Activated T-helper 1 cell treated with anti-CD3 and anti-CD28 coated beads, Interleukin-12 subunit alpha, Interleukin-12 subunit beta, Interleukin-2, Interleukin-4 antibody, amounts not matched to agents 30 ng/mL and 10 ng/mL and 1 ng/mL, durations not matched to agents 14 hours and 24 hours and 36 hours (primary cell): ENCODE results near the gene ENTPD6. TPM values are rescaled to one million over a fixed set of nuclear protein-coding genes. Genes with fewer than 3 reads are reported as not detected.

Experiments
- DNase-seq: peaks from one replicate; pipeline ENCODE4 v3.0.0; 2021; ENCODE audit warnings: low spot score
- H3K27ac Mint-ChIP-seq: one replicate; pipeline ENCODE4 v1.8.0; 2021; ENCODE audit warnings: mild to moderate bottlenecking, mixed read lengths
- H3K27me3 Mint-ChIP-seq: one replicate; pipeline ENCODE4 v1.8.0; 2022; ENCODE audit warnings: mild to moderate bottlenecking, moderate library complexity, mixed read lengths; ENCODE audit not compliant: insufficient read depth
- H3K36me3 Mint-ChIP-seq: one replicate; pipeline ENCODE4 v1.8.0; 2021; ENCODE audit warnings: low read depth, mixed read lengths
- H3K4me1 Mint-ChIP-seq: one replicate; pipeline ENCODE4 v1.8.0; 2021; ENCODE audit warnings: low read depth, mixed read lengths
- H3K4me3 Mint-ChIP-seq: one replicate; pipeline ENCODE4 v1.8.0; 2021; ENCODE audit warnings: mild to moderate bottlenecking, moderate library complexity, mixed read lengths
- H3K9me3 Mint-ChIP-seq: one replicate; pipeline ENCODE4 v1.8.0; 2021; ENCODE audit warnings: mixed read lengths
- intact Hi-C: fragments of 100-400 bp; cut with micrococcal nuclease; formaldehyde crosslinking; loops from one replicate; pipeline ENCODE4 v1.15.1; 2024
- total RNA-seq: library from RNA; stranded (reverse); gene quantifications from 2 replicates; pipeline ENCODE4 v1.2.3, GENCODE V29; 2022

Gene ENTPD6
- total RNA-seq, 1 donor from 2014 or later = 43.5 TPM

GRCh38 chr20:25246182-25246999 lies 50.9 kb downstream of the ENTPD6 start:
- Mint-ChIP-seq H3K36me3 (peaks cover 1% of the 10 kb centered on the region), H3K9me3 (peaks cover 4% of the 10 kb centered on the region), H3K4me3 (peak overlapping the region; percentile 84), H3K27me3 (peaks cover 7% of the 10 kb centered on the region), H3K4me1 (peaks cover 34% of the 10 kb centered on the region), H3K27ac (peak overlapping the region; percentile 40)
- DNase-seq = no peak
- intact Hi-C loops = loop anchor here (2.0 to 5.0 kb wide), 2 partner anchors 24 to 451 kb away; partner anchors contain the start of gene ZNF337

- DNase-seq = no peak
- Mint-ChIP-seq H3K27me3 (peaks cover 5% of the 10 kb centered on the region), H3K36me3 (peaks cover 1% of the 10 kb centered on the region), H3K9me3 (peaks cover 4% of the 10 kb centered on the region), H3K4me1 (peaks cover 39% of the 10 kb centered on the region), H3K27ac (peak overlapping the region; percentile 40), H3K4me3 (peak overlapping the region; percentile 84)
- intact Hi-C loops = loop anchor here (1.0 to 5.0 kb wide), 5 partner anchors 9 to 450 kb away; partner anchors contain the start of genes APMAP, GINS1 and ZNF337
Measured at GRCh38 chr20:25247000-25247517, 51.5 kb downstream of the ENTPD6 start.

GRCh38 chr20:25247518-25247955 lies 52.0 kb downstream of the ENTPD6 start:
- H3K4me3 Mint-ChIP-seq = peak overlapping the region; percentile 84
- peaks cover 2% of the 10 kb centered on the region for H3K36me3 Mint-ChIP-seq
- H3K4me1 Mint-ChIP-seq = peaks cover 43% of the 10 kb centered on the region
- H3K9me3 Mint-ChIP-seq = peaks cover 4% of the 10 kb centered on the region
- intact Hi-C loops = loop anchor here (1.0 to 5.0 kb wide), 5 partner anchors 9 to 450 kb away; partner anchors contain the start of genes APMAP, GINS1 and ZNF337
- DNase-seq = no peak
- H3K27me3 Mint-ChIP-seq = peaks cover under 1% of the 10 kb centered on the region
- H3K27ac Mint-ChIP-seq = no peak overlapping the region

- Mint-ChIP-seq H3K4me1 (peaks cover 43% of the 10 kb centered on the region), H3K36me3 (peaks cover 2% of the 10 kb centered on the region), H3K9me3 (peaks cover 4% of the 10 kb centered on the region), H3K4me3 (peak within 1 kb of the TSS; percentile 92), H3K27me3 (no peaks in the 10 kb centered on the region), H3K27ac (peak within 1 kb of the TSS; percentile 87)
- peak; percentile 69 for DNase-seq
- intact Hi-C loops = loop anchor here (1.0 to 5.0 kb wide), 8 partner anchors 10 to 449 kb away; partner anchors contain the start of genes APMAP, ENTPD6, GINS1 and ZNF337
Measured at GRCh38 chr20:25247956-25248785, 52.7 kb downstream of the ENTPD6 start, which contains the start of gene PYGB. Gene PYGB (plus strand): TSS chr20:25248085. CDS start chr20:25248179, 94 bp downstream.

GRCh38 chr20:25248786-25249172 lies 53.3 kb downstream of the ENTPD6 start:
- Mint-ChIP-seq H3K9me3 (peaks cover under 1% of the 10 kb centered on the region), H3K4me3 (peak overlapping the region; percentile 92), H3K27ac (peak overlapping the region; percentile 79), H3K4me1 (peaks cover 43% of the 10 kb centered on the region), H3K27me3 (no peaks in the 10 kb centered on the region), H3K36me3 (peaks cover 2% of the 10 kb centered on the region)
- intact Hi-C loops = loop anchor here (1.0 to 5.0 kb wide), 4 partner anchors 53 to 449 kb away; partner anchors contain the start of genes ENTPD6 and ZNF337
- DNase-seq = no peak

- intact Hi-C loops = loop anchor here (2.0 to 5.0 kb wide), 2 partner anchors 193 to 448 kb away; partner anchors contain the start of gene ZNF337
- Mint-ChIP-seq H3K36me3 (peaks cover 2% of the 10 kb centered on the region), H3K27me3 (no peaks in the 10 kb centered on the region), H3K9me3 (no peaks in the 10 kb centered on the region), H3K27ac (peak overlapping the region; percentile 79), H3K4me1 (peaks cover 43% of the 10 kb centered on the region), H3K4me3 (peak overlapping the region; percentile 92)
- DNase-seq = no peak
Measured at GRCh38 chr20:25249198-25249931, 53.9 kb downstream of the ENTPD6 start.

GRCh38 chr20:25250508-25250907 lies 55.0 kb downstream of the ENTPD6 start:
- Mint-ChIP-seq H3K4me1 (peaks cover 43% of the 10 kb centered on the region), H3K27ac (no peak overlapping the region), H3K27me3 (no peaks in the 10 kb centered on the region), H3K9me3 (no peaks in the 10 kb centered on the region), H3K4me3 (peak overlapping the region; percentile 45), H3K36me3 (peaks cover 2% of the 10 kb centered on the region)
- intact Hi-C loops = no loop called here
- no peak for DNase-seq

- H3K27me3 Mint-ChIP-seq = no peaks in the 10 kb centered on the region
- H3K36me3 Mint-ChIP-seq = peaks cover 2% of the 10 kb centered on the region
Measured at GRCh38 chr20:25251019-25251418, 55.5 kb downstream of the ENTPD6 start.

GRCh38 chr20:25251558-25251957 lies 56.0 kb downstream of the ENTPD6 start:
- no peaks in the 10 kb centered on the region for H3K9me3 Mint-ChIP-seq
- peaks cover 2% of the 10 kb centered on the region for H3K36me3 Mint-ChIP-seq
- H3K27me3 Mint-ChIP-seq = no peaks in the 10 kb centered on the region
- H3K4me1 Mint-ChIP-seq = peaks cover 42% of the 10 kb centered on the region
- intact Hi-C loops = no loop called here
- DNase-seq = no peak
- no peak overlapping the region for H3K4me3 Mint-ChIP-seq
- H3K27ac Mint-ChIP-seq = no peak overlapping the region

More at GRCh38 chr20:25251019-25251418, 55.5 kb downstream of the ENTPD6 start:
- intact Hi-C loops = no loop called here
- Mint-ChIP-seq H3K9me3 (no peaks in the 10 kb centered on the region), H3K4me3 (peak overlapping the region; percentile 1), H3K4me1 (peaks cover 43% of the 10 kb centered on the region), H3K27ac (no peak overlapping the region)
- no peak for DNase-seq

GRCh38 chr20:25252230-25252651 lies 56.7 kb downstream of the ENTPD6 start:
- intact Hi-C loops = no loop called here
- DNase-seq = no peak
- H3K27me3 Mint-ChIP-seq = no peaks in the 10 kb centered on the region
- peaks cover 36% of the 10 kb centered on the region for H3K4me1 Mint-ChIP-seq
- no peaks in the 10 kb centered on the region for H3K9me3 Mint-ChIP-seq
- no peak overlapping the region for H3K4me3 Mint-ChIP-seq
- peaks cover 2% of the 10 kb centered on the region for H3K36me3 Mint-ChIP-seq
- H3K27ac Mint-ChIP-seq = no peak overlapping the region

GRCh38 chr20:25252686-25253421 lies 57.3 kb downstream of the ENTPD6 start:
- Mint-ChIP-seq H3K27me3 (no peaks in the 10 kb centered on the region), H3K36me3 (peaks cover 2% of the 10 kb centered on the region), H3K4me1 (peaks cover 36% of the 10 kb centered on the region), H3K4me3 (no peak overlapping the region), H3K9me3 (no peaks in the 10 kb centered on the region), H3K27ac (no peak overlapping the region)
- no peak for DNase-seq
- intact Hi-C loops = no loop called here
